ENCODE measurements around the gene BOK. TPM values are rescaled to one million over a fixed set of nuclear protein-coding genes. Genes with fewer than 3 reads are reported as not detected.

BOK gene
- total and polyA plus RNA-seq, 2 of the 4 experiments (the other 2 are of a cell fraction) = 13.3 to 34.4 TPM

GRCh38 chr2:241516520-241516965 is 42.0 kb upstream of the BOK start:
- dilution Hi-C loops (cut with HindIII; ENCODE audit: low sequenced_read_pairs, unreplicated experiment) (no loop called here), in situ Hi-C loops (cut with MboI; ENCODE audit: low sequenced_read_pairs) (no loop called here), intact Hi-C loops (cut with micrococcal nuclease) (no loop called here)
- peak overlapping the region; percentile 28 for H2AK9ac ChIP-seq (replicated peaks; ENCODE audit: low read depth, low read length, poor library complexity)
- no peaks in the 10 kb centered on the region for H3K4me1 ChIP-seq (ENCODE audit: control insufficient read depth, insufficient read depth, low read length)
- peak overlapping the region; percentile 43 for H2AFZ ChIP-seq (replicated peaks; ENCODE audit: low read length, poor library complexity)
- H2BK15ac ChIP-seq (ENCODE audit: low read depth, low read length) = no peak overlapping the region
- no peak overlapping the region for H3K9ac ChIP-seq (ENCODE audit: low read depth, low read length)
- H3K4me2 ChIP-seq (ENCODE audit: low read depth, low read length) = no peak overlapping the region
- H3K56ac ChIP-seq (ENCODE audit: extremely low read depth, insufficient read depth, low read length) = no peak overlapping the region
- ATAC-seq (ENCODE audit: low read depth) (no peak), DNase-seq (no peak)
- no peaks in the 10 kb centered on the region for H3K36me3 ChIP-seq (ENCODE audit: control insufficient read depth, insufficient read depth, low read length)
- H2AK5ac ChIP-seq (ENCODE audit: low read depth, low read length) = peak overlapping the region; percentile 57; the same call in 1 of the 2 replicates
- ChIA-PET CTCF (no interaction called here), POLR2A (ENCODE audit: unreplicated experiment) (no interaction called here)
- H3K27ac ChIP-seq (ENCODE audit: insufficient read depth, low read length) = no peak overlapping the region
- H4K20me1 ChIP-seq (ENCODE audit: insufficient read depth, low read length) = no peaks in the 10 kb centered on the region
- no peak overlapping the region for H4K91ac ChIP-seq (ENCODE audit: insufficient read depth, low read depth, low read length)
- WGBS, 2 experiments (ENCODE audit: extremely low coverage in 2 of 2, insufficient read length in 1 of 2) = 81 to 100% methylated on average over 1 to 2 of the region's 3 CpGs
- BruUV-seq (replicated peaks) = no TSS peak
- peaks cover 9% of the 10 kb centered on the region; the same call in 1 of the 2 replicates for H3K9me1 ChIP-seq (ENCODE audit: insufficient read depth, low read length)
- no peak overlapping the region for H2BK120ac ChIP-seq (ENCODE audit: low read depth, low read length)
- no peak overlapping the region for H2BK20ac ChIP-seq (ENCODE audit: low read depth, low read length)
- no peak overlapping the region for H4K5ac ChIP-seq (ENCODE audit: low read depth, low read length)
- H3K9me3 ChIP-seq (ENCODE audit: control insufficient read depth, insufficient read depth, low read length) = no peaks in the 10 kb centered on the region
- no peak overlapping the region for H4K8ac ChIP-seq (ENCODE audit: low read depth in 2 of 2, low read length in 2 of 2)
- no peaks in the 10 kb centered on the region; the same call in 1 of the 2 replicates for H3K27me3 ChIP-seq (ENCODE audit: control insufficient read depth, insufficient read depth, low read length)
- no peak overlapping the region for H3K4ac ChIP-seq (ENCODE audit: low read depth, low read length)
- peak overlapping the region; percentile 59 for H2BK5ac ChIP-seq (ENCODE audit: low read depth, low read length, poor library complexity, severe bottlenecking)
- no peak overlapping the region for H3K18ac ChIP-seq (ENCODE audit: low read depth, low read length)
- H3K79me1 ChIP-seq (ENCODE audit: low read depth in 1 of 2, low read length in 2 of 2) = no peaks in the 10 kb centered on the region
- no peak overlapping the region for H3K14ac ChIP-seq (replicated peaks; ENCODE audit: low read depth, low read length)
- no peak for TF ChIP-seq RCOR1 (IDR thresholded peaks at IDR 0.05; ENCODE audit: insufficient replicate concordance, low read length)
- TF ChIP-seq CTCF (conservative IDR thresholded peaks at IDR 0.05; ENCODE audit: low read depth, low read length) = no peak
- no peak for TF ChIP-seq CHD1 (IDR thresholded peaks at IDR 0.05; ENCODE audit: low read depth, low read length)
- no peak for TF ChIP-seq NFE2L2 (IDR thresholded peaks at IDR 0.05; ENCODE audit: low read depth, low read length)
- no peak for TF ChIP-seq ELK1 (IDR thresholded peaks at IDR 0.05; ENCODE audit: borderline replicate concordance, low read depth, low read length)
- TF ChIP-seq USF2 (IDR thresholded peaks at IDR 0.05; ENCODE audit: low read depth, low read length) = no peak
- no peak for TF ChIP-seq FOS (IDR thresholded peaks at IDR 0.05; ENCODE audit: low read depth, low read length)
- no peak for TF ChIP-seq MAZ (IDR thresholded peaks at IDR 0.05; ENCODE audit: borderline replicate concordance, low read depth, low read length)
- TF ChIP-seq POLR2A (IDR thresholded peaks at IDR 0.05; ENCODE audit: low read depth, low read length) = no peak
- H3K4me3 ChIP-seq (ENCODE audit: insufficient read depth, low read depth, low read length) = no peak overlapping the region
- no peak overlapping the region for H3K23ac ChIP-seq (ENCODE audit: low read depth, low read length)
